NCI-H2196 (cell line): ENCODE results near the gene FOXP1.

Source experiments
- DNase-seq: peaks from one replicate; lab custom pipeline; 2025; ENCODE audit not compliant: unreplicated experiment; lab: John Stamatoyannopoulos, UW

FOXP1 gene

GRCh38 chr3:71139496-71139895, 444.0 kb downstream of the FOXP1 start:
- DNase-seq, result no peak

GRCh38 chr3:71138410-71138809, 445.1 kb downstream of the FOXP1 start:
- DNase-seq, result no peak

DNA sequence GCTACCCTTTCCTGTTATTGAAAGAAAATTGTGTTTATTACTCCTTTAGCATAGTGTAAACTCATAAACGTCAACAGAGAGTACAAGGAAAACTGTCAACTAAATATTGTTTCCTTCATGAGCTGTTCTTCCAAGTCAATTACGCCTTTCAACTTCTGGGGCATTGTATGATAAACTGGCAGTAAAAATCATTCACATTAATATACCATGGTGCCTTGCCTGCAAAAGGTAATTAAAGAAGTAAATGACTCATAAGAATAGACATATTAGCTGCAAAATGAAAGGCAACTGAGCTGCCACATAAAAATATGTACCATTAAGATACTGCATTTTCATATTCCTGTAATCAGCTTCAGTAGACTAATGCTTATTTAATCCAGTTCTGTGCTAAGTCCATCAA, 447.3 kb downstream of the FOXP1 start:
- no peak for DNase-seq

GRCh38 chr3:71135373-71136088, 448.0 kb downstream of the FOXP1 start:
- no peak for DNase-seq

GRCh38 chr3:71134521-71134920, 449.0 kb downstream of the FOXP1 start:
- no peak for DNase-seq

DNA sequence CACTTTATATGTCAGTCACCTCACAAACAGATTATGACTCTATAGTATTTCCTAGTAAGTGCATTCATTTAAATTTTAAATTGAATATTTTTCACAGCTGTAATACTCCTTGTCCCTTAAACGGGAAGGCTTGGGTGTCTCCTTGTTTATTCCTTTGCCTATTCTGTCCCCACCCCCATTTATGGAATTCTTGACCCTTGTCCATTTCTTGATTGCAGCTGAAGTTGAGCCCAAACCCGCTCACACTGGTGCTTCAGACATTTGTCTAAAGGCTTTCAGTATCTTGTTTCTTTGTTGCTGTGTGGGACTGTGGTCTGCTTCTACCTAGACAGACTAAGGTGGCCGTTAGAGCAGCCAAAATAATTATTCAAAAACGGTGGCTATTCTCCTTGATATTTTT, 449.7 kb downstream of the FOXP1 start:
- DNase-seq, result no peak

- no peak for DNase-seq
These were observed 450.4 kb downstream of the FOXP1 start for GRCh38 chr3:71132995-71133730.

DNA sequence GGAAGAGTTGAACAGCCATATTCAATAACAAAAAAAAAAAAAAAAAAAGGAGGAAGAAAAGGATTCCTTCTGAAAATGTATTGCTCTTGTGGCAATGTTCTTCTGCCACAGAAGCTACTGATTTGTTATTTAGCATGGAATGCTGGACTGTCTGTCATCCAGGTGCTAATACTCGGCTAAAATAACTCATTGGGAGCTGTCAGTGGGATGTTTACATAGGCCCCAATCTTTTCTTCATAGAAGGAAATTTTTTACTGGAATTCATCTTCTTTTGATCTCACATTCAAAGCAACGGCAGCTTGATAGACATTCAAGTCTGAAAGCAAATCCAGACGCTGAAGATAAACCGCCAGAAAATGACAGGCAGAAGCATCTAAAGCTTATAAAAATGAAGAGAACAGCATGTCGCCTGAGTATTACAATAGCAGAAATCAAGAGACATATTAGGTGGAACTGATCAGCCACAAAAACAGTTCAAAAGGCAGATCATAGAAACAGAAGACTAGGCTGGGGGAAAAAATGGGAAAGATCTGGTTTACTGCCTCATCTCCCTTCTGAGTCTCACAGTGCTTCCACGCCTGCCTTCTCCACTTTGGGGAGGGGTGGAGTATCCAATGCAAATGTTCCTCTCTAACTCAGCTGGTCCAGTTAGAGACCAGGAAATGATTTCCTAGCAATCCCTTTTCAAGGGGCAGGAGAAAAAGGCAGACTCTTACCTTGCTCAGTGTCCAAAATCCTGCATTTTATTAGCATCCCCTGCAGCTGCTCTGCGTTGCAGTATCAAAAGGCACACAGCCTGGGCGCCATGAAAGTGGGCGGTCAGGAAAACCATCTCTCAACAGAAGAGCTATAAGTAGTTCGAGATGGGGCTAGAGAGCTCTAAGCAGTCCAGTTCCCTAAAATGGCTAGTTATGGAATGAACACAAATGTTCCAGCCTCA, 451.9 kb downstream of the FOXP1 start:
- DNase-seq, result no peak

DNA sequence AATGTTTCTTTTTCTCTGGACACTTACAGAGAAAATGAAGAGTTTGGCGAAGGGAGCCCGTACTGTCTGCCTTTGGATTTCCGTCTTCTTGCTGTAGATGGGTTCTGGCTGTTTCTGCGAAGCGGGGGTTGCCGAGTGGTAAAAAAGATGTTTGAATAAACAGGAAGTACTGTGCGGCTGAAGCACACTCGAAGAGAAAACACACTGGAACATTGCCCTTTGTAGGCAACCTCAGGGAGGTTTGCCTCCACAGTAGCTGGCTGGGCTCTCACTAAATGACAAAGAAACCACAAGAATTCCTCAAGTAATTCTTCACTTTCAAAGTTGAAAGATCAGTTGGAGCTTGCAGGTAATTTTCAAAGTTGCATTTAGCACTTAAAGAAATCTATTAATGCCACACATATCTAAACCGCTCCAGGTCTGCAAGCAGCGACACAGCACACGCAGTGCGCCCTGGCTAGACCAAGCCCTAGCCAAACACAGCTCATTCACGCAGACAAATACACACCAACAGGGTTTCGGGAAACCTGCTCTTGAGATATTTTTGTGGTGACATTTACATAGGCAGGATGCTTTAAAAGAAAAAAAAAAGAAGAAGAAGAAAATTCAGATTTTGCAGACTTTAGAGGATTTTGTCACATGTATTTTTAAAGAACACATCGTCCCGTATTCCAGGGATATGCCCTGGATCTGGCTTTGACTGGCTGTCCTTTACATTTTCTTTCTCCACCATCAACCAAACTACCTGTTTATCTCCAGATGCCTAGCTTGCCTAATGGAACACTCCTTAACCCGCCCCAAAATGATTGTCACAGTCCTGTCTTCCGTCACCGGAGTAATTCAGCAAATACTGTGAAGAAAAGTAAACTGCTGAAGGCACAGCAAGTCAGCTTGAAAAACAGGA, 452.8 kb downstream of the FOXP1 start:
- DNase-seq, result peak; percentile 26

- DNase-seq, result no peak
These were observed 453.7 kb downstream of the FOXP1 start for GRCh38 chr3:71129611-71130431.

- no peak for DNase-seq
These were observed 454.6 kb downstream of the FOXP1 start for GRCh38 chr3:71128961-71129360.

DNA sequence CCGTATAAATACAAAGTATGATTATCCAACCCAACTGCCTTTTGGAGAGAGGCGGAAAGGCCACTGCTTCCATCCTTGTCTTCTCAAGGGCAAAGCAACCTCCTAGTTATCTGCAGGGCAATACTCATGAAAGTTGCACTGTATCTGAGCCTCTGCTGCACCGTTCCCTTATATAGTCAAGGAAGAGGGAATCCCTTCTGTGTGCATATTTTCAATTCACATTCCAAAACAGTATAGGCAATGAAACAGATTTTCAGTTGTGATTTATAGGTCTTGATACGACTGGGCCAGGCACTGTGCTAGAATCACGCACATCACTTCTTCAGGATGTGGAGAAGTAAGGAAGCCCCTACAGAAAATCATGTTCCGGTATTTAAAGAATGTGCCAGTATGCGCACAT, 455.7 kb downstream of the FOXP1 start:
- no peak for DNase-seq

GRCh38 chr3:71127052-71127831, 456.3 kb downstream of the FOXP1 start:
- no peak for DNase-seq

DNA sequence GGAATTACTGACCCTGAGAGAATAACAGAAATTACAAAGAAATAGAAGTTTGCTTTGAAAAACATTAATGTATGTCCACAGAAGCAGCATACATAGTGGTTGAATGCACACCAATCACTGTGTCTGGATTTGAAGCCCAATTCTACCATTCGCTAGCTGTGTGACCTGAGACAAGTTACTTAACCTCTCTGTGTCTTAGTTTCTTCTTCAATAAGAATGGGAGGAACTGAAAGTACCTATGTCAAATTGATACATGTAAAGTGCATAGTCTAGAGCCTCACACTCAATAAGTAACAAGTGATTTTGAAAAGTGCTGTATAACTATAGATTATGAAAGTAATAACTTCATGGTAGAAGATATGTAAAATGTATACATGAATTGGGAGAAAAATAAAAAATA, 457.8 kb downstream of the FOXP1 start:
- no peak for DNase-seq

DNA sequence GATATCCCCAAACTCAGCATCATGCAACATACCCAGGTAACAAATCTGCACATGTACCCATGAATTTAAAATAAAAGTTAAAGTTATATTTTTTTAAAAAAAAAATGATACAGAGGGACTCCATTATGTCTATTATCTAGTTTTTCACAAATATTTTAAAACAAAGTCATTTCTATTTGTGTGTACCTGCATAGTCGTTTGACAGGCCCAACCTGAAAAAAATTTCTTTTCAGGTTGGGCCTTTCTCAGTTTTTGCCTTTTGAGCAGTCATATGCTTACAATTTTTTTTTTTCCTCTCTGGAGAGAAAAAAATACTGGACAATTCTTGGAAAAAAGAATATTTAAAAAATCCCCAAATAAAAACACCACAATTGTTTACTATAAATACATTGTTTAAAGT, 459.5 kb downstream of the FOXP1 start:
- DNase-seq, result no peak

DNA sequence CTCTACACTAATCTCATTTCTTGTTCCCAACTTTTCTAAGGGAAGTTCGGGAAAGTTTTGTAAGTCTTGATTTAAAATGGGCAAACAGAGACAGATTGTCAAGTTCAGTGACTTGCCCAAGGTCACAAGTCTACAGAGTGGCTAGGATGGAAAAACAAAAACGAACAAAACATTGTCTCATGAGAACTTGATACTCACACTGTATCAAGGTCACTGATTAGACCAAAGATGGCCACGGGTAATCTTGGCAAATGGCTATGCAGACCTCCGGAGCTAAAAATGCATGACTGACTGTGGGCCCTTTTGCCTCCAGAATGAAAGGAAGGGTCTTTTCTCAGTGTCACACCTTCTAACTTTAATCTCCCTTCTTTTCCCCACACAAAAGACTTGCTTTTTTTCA, 460.9 kb downstream of the FOXP1 start:
- DNase-seq, result no peak

- DNase-seq, result no peak
These were observed 461.9 kb downstream of the FOXP1 start for GRCh38 chr3:71121429-71122167.

DNA sequence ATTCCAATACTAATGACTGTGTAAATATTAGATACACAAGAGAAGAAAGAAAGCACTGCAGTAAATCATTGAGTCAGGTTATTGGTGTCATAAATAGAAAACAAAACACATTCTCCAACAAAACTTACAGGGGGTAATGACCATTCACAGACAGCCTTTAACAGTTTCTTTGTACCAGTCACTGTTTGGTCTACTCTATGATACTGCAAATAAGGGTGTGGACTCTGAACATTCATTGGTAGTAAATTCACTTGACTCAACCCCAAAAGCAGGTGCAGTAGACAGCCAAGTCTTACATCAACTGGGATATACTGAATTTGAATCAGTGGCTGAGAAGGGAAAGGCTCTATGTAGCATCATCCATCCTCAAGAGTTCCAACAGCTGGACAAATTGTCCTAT, 463.5 kb downstream of the FOXP1 start:
- DNase-seq, result no peak
